ENCODE data around the gene CREBRF.

Gene CREBRF

GRCh38 chr5:173094012-173094661 is 38.0 kb downstream of the CREBRF start:
- TF ChIP-seq NFRKB (IDR thresholded peaks at IDR 0.05) (no peak), ZNF384 (IDR thresholded peaks at IDR 0.05) (no peak)
- ChIA-PET POLR2A (no interaction called here), CTCF (no interaction called here)
- DNase-seq (ENCODE audit: extremely low spot score), result no peak

DNA sequence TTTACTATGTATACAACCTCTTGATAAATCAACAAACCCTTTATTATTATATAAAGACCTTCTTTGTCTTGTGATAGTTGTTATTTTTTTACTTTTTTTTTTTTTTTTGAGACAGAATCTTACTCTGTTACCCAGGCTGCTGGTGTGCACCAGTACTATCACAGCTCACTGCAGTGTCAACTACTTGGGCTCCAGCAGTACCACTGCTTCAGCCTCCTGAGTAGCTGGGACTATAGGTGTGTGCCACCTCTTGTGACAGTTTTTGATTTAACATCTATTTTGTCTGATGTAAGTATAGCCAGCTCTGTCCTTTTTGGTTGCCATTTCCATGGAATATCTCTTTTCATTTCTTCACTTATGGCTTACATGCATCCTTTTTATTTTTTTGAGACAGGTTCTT is 42.6 kb downstream of the CREBRF start:
- ChIA-PET CTCF (no interaction called here), POLR2A (no interaction called here)
- no peak for DNase-seq (ENCODE audit: extremely low spot score)
- TF ChIP-seq TARDBP (IDR thresholded peaks at IDR 0.05), result no peak
- no peak for TF ChIP-seq SUZ12 (IDR thresholded peaks at IDR 0.05)
- no peak for TF ChIP-seq PKNOX1 (IDR thresholded peaks at IDR 0.05)
- TF ChIP-seq BHLHE40 (IDR thresholded peaks at IDR 0.05; ENCODE audit: borderline replicate concordance), result no peak
- TF ChIP-seq FOXM1 (IDR thresholded peaks at IDR 0.05; ENCODE audit: borderline replicate concordance), result no peak
- TF ChIP-seq SP1 (IDR thresholded peaks at IDR 0.05), result no peak
- TF ChIP-seq FOXK2 (IDR thresholded peaks at IDR 0.05), result no peak
- no peak for TF ChIP-seq ZNF384 (IDR thresholded peaks at IDR 0.05)
- no peak for TF ChIP-seq ARNT (IDR thresholded peaks at IDR 0.05)
- no peak for TF ChIP-seq ELF4 (IDR thresholded peaks at IDR 0.05)
- TF ChIP-seq CTBP1 (IDR thresholded peaks at IDR 0.05; ENCODE audit: borderline replicate concordance), result no peak

DNA sequence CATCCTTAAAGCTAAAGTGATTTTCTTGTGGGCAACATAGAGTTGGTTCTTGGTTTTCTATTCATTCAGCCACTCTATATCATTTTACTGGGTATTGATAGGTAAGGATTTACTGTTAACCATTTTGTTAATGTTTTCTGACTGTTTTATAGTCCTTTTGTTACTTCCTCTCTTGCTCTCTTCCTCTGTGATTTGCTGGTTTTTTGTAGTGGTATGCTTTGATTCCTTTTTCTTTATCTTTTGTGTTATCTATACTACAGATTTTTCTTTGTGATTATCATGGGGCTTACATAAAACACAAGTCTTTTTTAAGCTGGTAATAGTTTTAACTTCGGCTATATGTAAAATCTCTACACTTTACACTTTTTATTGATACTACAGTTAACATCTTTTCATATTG is 43.3 kb downstream of the CREBRF start:
- TF ChIP-seq FOXK2 (IDR thresholded peaks at IDR 0.05) (no peak), SUZ12 (IDR thresholded peaks at IDR 0.05) (no peak), TARDBP (IDR thresholded peaks at IDR 0.05) (no peak), BHLHE40 (IDR thresholded peaks at IDR 0.05; ENCODE audit: borderline replicate concordance) (no peak), FOXM1 (IDR thresholded peaks at IDR 0.05; ENCODE audit: borderline replicate concordance) (no peak), CTBP1 (IDR thresholded peaks at IDR 0.05; ENCODE audit: borderline replicate concordance) (no peak), L3MBTL2 (conservative IDR thresholded peaks at IDR 0.05) (no peak), SP1 (IDR thresholded peaks at IDR 0.05) (no peak), FOXA1 (IDR thresholded peaks at IDR 0.05) (no peak), HDGF (IDR thresholded peaks at IDR 0.05; ENCODE audit: borderline replicate concordance) (no peak), ZNF384 (IDR thresholded peaks at IDR 0.05) (no peak)
- CTCF ChIA-PET, result no interaction called here
- DNase-seq (ENCODE audit: extremely low spot score), result no peak
- POLR2A ChIA-PET, result no interaction called here

DNA sequence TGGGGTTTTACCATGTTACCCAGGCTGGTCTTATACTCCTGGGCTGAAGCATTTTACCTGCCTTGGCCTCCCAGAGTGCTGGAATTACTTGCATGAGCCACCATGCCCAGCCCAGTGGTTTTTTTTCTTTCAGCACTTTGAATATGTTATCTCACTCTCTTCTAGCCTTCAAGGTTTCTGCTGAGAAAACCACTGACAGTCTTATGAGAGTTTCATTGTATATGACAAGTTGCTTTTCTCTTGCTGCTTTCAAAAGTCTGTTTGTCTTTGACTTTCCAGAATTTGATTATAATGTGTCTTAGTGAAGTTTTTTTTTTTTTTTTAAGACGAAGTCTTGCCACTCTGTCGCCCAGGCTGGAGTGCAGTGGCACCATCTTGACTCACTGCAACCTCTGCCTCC is 45.1 kb downstream of the CREBRF start:
- CTCF ChIA-PET, result no interaction called here
- no peak for DNase-seq (ENCODE audit: extremely low spot score)

GRCh38 chr5:173103411-173103810 is 47.3 kb downstream of the CREBRF start:
- DNase-seq (ENCODE audit: extremely low spot score), result no peak
- POLR2A ChIA-PET, result no interaction called here
- no peak for TF ChIP-seq SP1 (IDR thresholded peaks at IDR 0.05)
- TF ChIP-seq PKNOX1 (IDR thresholded peaks at IDR 0.05), result peak; percentile 37; the same call in 1 of the 2 replicates
- CTCF ChIA-PET, result interaction anchor here (0.7 kb wide), 1 partner anchor 871 kb away, joined by 3 read pairs; no protein-coding TSS in a partner anchor

More for the DNA sequence above, 45.1 kb downstream of the CREBRF start:
- TF ChIP-seq FOXA1 (IDR thresholded peaks at IDR 0.05) (no peak), ELF4 (IDR thresholded peaks at IDR 0.05) (no peak), PKNOX1 (IDR thresholded peaks at IDR 0.05) (no peak), TARDBP (IDR thresholded peaks at IDR 0.05) (no peak), CTBP1 (IDR thresholded peaks at IDR 0.05; ENCODE audit: borderline replicate concordance) (no peak), SP1 (IDR thresholded peaks at IDR 0.05) (no peak), HDGF (IDR thresholded peaks at IDR 0.05; ENCODE audit: borderline replicate concordance) (no peak), ZNF384 (IDR thresholded peaks at IDR 0.05) (no peak), ARNT (IDR thresholded peaks at IDR 0.05) (no peak), FOXK2 (IDR thresholded peaks at IDR 0.05) (no peak), L3MBTL2 (conservative IDR thresholded peaks at IDR 0.05) (no peak), SUZ12 (IDR thresholded peaks at IDR 0.05) (no peak), NFRKB (IDR thresholded peaks at IDR 0.05) (no peak), FOXM1 (IDR thresholded peaks at IDR 0.05; ENCODE audit: borderline replicate concordance) (no peak), BHLHE40 (IDR thresholded peaks at IDR 0.05; ENCODE audit: borderline replicate concordance) (no peak), LEF1 (IDR thresholded peaks at IDR 0.05; ENCODE audit: borderline replicate concordance) (no peak)
- POLR2A ChIA-PET, result no interaction called here

DNA sequence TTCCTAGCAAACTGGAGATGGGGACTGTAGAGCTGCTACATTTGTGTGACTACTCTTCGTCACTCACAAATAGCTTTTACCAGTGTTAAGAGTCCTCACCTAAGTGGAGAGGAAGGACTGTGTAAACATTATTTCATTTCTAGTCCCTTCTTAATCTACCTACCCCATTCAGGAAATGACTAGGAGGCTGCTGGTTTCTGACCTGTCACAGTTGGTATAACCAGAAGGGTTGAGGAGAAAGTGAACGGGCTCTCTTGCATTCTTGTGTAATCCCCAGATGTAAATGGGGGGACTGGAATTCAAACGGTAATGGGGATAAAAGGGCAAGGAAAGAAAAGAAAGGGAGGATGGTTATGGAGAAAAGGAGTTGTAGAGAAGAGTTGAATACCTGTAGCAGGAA is 52.8 kb downstream of the CREBRF start:
- no peak for DNase-seq (ENCODE audit: extremely low spot score)
- POLR2A ChIA-PET, result no interaction called here
- TF ChIP-seq L3MBTL2 (conservative IDR thresholded peaks at IDR 0.05), result no peak
- no peak for TF ChIP-seq BHLHE40 (IDR thresholded peaks at IDR 0.05; ENCODE audit: borderline replicate concordance)
- no peak for TF ChIP-seq HDGF (IDR thresholded peaks at IDR 0.05; ENCODE audit: borderline replicate concordance)
- TF ChIP-seq NFRKB (IDR thresholded peaks at IDR 0.05), result no peak
- TF ChIP-seq FOXM1 (IDR thresholded peaks at IDR 0.05; ENCODE audit: borderline replicate concordance), result no peak
- CTCF ChIA-PET, result no interaction called here

- CTCF ChIA-PET, result no interaction called here
- DNase-seq (ENCODE audit: extremely low spot score), result no peak
- POLR2A ChIA-PET, result no interaction called here
- TF ChIP-seq FOXA1 (IDR thresholded peaks at IDR 0.05), result no peak
- TF ChIP-seq L3MBTL2 (conservative IDR thresholded peaks at IDR 0.05), result no peak
- TF ChIP-seq BHLHE40 (IDR thresholded peaks at IDR 0.05; ENCODE audit: borderline replicate concordance), result no peak
- no peak for TF ChIP-seq PKNOX1 (IDR thresholded peaks at IDR 0.05)
- no peak for TF ChIP-seq FOXM1 (IDR thresholded peaks at IDR 0.05; ENCODE audit: borderline replicate concordance)
- no peak for TF ChIP-seq LEF1 (IDR thresholded peaks at IDR 0.05; ENCODE audit: borderline replicate concordance)
- no peak for TF ChIP-seq HDGF (IDR thresholded peaks at IDR 0.05; ENCODE audit: borderline replicate concordance)
- no peak for TF ChIP-seq ARNT (IDR thresholded peaks at IDR 0.05)
- no peak for TF ChIP-seq TARDBP (IDR thresholded peaks at IDR 0.05)
- no peak for TF ChIP-seq SP1 (IDR thresholded peaks at IDR 0.05)
These were observed 58.4 kb downstream of the CREBRF start for GRCh38 chr5:173114536-173114935.

Measured in HEK293T (cell line).